ENCODE data around the gene PFKP. TPM values are rescaled to one million over a fixed set of nuclear protein-coding genes. Genes with fewer than 3 reads are reported as not detected.

PFKP gene
- total RNA-seq, 1 donor from 2014 or later, result 23.5 TPM

DNA sequence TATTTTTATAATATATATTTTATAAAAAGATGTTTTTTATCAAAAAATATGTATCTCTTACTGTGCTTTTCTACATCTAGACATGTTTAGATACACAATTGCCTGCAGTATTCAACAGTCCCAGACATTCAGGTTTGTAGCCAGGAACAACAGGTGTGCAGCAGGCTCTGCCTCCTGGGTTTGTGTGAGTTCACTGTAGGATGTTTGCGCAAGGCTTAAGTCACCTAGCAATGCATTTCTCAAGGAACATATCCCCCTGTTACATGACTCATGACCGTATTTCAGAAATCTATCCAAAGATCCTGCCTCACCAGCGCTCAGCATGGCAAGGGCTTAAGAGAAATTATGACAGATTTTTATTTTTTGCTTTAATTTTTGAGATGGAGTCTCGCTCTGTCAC lies 63.8 kb downstream of the PFKP start:
- Histone ChIP-seq H3K4me3 (no peak overlapping the region), H3K27me3 (ENCODE audit: low read depth) (no peaks in the 10 kb centered on the region), H3K36me3 (peaks cover 42% of the 10 kb centered on the region), H3K4me1 (peaks cover 12% of the 10 kb centered on the region), H3K27ac (no peak overlapping the region), H3K9me3 (no peaks in the 10 kb centered on the region)
- ATAC-seq (no peak), DNase-seq (no peak)
- TF ChIP-seq, protein P1, sequence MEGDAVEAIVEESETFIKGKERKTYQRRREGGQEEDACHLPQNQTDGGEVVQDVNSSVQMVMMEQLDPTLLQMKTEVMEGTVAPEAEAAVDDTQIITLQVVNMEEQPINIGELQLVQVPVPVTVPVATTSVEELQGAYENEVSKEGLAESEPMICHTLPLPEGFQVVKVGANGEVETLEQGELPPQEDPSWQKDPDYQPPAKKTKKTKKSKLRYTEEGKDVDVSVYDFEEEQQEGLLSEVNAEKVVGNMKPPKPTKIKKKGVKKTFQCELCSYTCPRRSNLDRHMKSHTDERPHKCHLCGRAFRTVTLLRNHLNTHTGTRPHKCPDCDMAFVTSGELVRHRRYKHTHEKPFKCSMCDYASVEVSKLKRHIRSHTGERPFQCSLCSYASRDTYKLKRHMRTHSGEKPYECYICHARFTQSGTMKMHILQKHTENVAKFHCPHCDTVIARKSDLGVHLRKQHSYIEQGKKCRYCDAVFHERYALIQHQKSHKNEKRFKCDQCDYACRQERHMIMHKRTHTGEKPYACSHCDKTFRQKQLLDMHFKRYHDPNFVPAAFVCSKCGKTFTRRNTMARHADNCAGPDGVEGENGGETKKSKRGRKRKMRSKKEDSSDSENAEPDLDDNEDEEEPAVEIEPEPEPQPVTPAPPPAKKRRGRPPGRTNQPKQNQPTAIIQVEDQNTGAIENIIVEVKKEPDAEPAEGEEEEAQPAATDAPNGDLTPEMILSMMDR (IDR thresholded peaks at IDR 0.05), result no peak
- intact Hi-C loops (cut with DNase I), result no loop called here

DNA sequence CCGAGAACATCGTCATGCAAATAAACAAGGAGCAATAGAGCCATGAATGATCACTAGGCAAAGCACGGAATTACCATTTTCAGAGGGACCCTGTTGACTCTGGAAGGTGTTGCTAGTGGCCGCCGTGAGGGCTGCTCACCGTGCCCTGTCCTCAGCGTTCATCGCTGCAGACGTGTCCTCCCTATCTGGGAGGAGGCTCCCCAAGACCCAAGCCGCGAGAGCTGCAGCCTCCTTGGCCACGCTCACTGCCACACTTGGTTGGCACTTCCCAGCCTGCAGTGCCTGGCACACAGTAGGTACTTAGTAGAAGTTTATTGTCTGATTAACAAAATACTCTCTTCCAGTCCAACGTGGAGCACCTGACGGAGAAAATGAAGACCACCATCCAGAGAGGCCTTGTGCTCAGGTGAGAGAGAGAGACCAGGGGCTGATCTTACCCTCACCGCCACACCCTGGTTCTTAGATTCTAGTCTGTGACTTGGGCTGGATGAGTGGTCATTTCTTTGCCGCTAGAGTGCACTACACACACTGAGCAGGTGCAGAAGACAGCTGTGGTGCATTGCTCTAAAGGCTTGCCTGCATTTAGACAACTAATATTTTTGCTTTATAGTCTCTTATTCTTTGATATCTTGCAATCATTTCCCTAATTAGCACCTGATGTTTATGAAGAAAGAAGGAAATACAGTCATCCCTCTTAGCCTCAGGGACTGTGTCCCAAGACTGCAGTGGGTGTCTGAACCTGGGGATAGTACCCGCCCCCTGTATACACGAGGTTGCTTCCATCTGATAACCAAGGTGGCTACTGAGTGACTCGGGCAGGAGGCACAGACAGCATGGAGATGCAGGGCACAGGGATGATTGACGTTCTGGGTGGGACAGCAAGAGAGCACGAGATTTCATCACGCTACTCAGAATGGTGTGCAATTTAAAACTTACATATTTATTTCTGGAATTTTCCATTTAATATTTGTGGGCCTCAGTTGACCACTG lies 65.0 kb downstream of the PFKP start:
- TF ChIP-seq, protein P1 (IDR thresholded peaks at IDR 0.05), result no peak
- Histone ChIP-seq H3K27me3 (ENCODE audit: low read depth) (no peaks in the 10 kb centered on the region), H3K9me3 (no peaks in the 10 kb centered on the region), H3K27ac (no peak overlapping the region), H3K4me1 (peaks cover under 1% of the 10 kb centered on the region), H3K36me3 (peaks cover 54% of the 10 kb centered on the region), H3K4me3 (no peak overlapping the region)
- intact Hi-C loops (cut with DNase I), result no loop called here
- ATAC-seq (no peak), DNase-seq (no peak)

DNA sequence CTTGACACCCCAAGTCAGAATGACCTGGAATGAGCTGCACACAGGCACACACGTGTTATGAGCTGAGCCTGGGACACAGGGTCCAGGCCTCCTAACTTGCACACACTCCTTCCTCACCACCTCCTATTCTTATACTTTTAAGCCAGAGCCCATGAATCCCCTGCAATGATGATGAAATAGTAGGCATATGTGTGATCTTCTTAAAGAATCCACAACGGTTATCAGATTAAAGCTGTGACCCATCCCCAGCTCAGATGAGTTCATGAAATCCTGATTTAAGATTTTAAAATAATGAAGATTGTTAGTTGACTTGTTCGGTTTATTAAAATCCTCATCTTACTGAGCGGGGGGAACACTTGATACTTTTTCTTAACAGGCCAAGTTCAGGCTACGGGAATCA lies 66.6 kb downstream of the PFKP start:
- Histone ChIP-seq H3K36me3 (peaks cover 70% of the 10 kb centered on the region), H3K27ac (no peak overlapping the region), H3K4me1 (no peaks in the 10 kb centered on the region), H3K27me3 (ENCODE audit: low read depth) (no peaks in the 10 kb centered on the region), H3K4me3 (no peak overlapping the region), H3K9me3 (no peaks in the 10 kb centered on the region)
- DNase-seq, result no peak
- TF ChIP-seq, protein P1 (IDR thresholded peaks at IDR 0.05), result no peak
- intact Hi-C loops (cut with DNase I), result no loop called here
- no peak for ATAC-seq

DNA sequence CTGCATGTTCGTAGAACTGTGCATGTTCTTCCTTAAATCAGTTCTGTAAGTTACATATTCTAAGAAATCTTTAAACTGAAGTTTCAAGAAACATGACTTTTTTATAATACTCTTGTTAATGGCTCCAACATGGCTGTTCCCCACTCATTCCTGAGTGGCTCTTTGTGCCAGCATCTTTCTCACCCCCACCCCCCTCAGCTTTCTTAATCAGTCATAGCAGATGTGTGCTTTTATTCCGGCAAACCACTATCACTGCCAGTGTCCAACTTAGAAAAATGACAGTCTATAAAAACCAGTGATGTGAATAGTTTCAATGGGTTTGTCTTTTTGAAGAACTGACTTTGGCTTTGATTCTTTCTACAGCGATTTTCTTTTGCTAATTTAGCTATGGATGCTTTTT lies 67.7 kb downstream of the PFKP start:
- H3K27ac ChIP-seq, result no peak overlapping the region
- ATAC-seq (no peak), DNase-seq (no peak)
- no peaks in the 10 kb centered on the region for H3K27me3 ChIP-seq (ENCODE audit: low read depth)
- H3K4me3 ChIP-seq, result no peak overlapping the region
- H3K9me3 ChIP-seq, result no peaks in the 10 kb centered on the region
- peaks cover 77% of the 10 kb centered on the region for H3K36me3 ChIP-seq
- H3K4me1 ChIP-seq, result no peaks in the 10 kb centered on the region
- TF ChIP-seq, protein P1 (IDR thresholded peaks at IDR 0.05), result no peak
- intact Hi-C loops (cut with DNase I), result no loop called here

DNA sequence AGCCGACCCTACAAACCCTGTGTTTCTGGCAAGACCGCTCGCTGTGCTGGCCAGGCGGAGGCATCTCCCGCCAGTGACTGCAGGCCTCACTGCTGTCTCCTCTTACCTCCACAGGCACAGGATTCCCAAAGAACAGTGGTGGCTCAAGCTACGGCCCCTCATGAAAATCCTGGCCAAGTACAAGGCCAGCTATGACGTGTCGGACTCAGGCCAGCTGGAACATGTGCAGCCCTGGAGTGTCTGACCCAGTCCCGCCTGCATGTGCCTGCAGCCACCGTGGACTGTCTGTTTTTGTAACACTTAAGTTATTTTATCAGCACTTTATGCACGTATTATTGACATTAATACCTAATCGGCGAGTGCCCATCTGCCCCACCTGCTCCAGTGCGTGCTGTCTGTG lies 69.0 kb downstream of the PFKP start:
- TF ChIP-seq, protein P1 (IDR thresholded peaks at IDR 0.05), result no peak
- DNase-seq, result no peak
- no peaks in the 10 kb centered on the region for H3K4me1 ChIP-seq
- H3K9me3 ChIP-seq, result no peaks in the 10 kb centered on the region
- no peaks in the 10 kb centered on the region for H3K27me3 ChIP-seq (ENCODE audit: low read depth)
- H3K4me3 ChIP-seq, result no peak overlapping the region
- ATAC-seq, result peak in 1 of 2 donors; percentile 41
- no peak overlapping the region for H3K27ac ChIP-seq
- intact Hi-C loops (cut with DNase I), result no loop called here
- peaks cover 87% of the 10 kb centered on the region for H3K36me3 ChIP-seq

Data from lower lobe of right lung (tissue), 2 donors.